ENCODE results near the gene CRKL.
"Not testable (repeated sequence)": the region's sequence is repeated elsewhere in the genome, so short reads cannot be mapped to it uniquely, and the experiment has no call there.

Gene CRKL

DNA sequence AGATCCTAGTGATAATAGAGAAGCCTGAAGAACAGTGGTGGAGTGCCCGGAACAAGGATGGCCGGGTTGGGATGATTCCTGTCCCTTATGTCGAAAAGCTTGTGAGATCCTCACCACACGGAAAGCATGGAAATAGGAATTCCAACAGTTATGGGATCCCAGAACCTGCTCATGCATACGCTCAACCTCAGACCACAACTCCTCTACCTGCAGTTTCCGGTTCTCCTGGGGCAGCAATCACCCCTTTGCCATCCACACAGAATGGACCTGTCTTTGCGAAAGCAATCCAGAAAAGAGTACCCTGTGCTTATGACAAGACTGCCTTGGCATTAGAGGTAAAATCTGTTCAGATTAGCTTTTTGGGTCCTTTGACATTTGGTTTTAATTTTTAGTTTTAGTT is 16.7 kb downstream of the CRKL start:
- DNase-seq (ENCODE audit: low read depth, low spot score), result no peak

- DNase-seq (ENCODE audit: low read depth, low spot score), result not testable (repeated sequence)
Measured at GRCh38 chr22:20935049-20935448, 17.8 kb downstream of the CRKL start.

DNA sequence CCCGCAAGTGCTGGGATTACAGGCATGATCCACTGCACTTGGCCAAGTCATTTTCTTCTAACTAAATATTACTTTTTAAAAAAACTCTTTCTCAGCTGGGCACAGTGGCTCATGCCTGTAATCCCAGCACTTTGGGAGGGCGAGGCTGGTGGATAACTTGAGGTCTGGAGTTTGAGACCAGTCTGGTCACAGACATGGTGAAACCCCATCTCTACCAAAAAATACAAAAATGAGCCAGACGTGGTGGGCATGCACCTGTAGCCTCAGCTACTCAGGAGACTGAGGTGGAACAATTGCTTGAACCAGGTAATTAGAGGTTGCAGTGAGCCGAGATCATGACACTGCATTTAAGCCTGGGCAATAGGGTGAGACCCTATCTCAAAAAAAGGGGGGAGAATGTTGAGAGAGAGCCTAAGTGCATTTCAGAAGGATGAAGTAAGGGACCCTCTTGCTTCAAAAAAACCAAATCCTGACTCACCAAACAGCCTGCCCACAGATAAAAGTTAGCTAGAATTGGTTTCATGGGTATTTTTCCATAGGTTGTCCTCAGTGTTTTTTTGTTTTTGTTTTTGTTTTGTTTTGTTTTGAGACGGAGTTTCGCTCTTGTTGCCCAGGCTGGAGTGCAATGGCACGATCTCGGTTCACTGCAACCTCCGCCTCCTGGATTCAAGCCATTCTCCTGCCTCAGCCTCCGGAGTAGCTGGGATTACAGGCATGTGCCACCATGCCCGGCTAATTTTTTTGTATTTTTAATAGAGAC is 18.8 kb downstream of the CRKL start:
- not testable (repeated sequence) for DNase-seq (ENCODE audit: low read depth, low spot score)

DNA sequence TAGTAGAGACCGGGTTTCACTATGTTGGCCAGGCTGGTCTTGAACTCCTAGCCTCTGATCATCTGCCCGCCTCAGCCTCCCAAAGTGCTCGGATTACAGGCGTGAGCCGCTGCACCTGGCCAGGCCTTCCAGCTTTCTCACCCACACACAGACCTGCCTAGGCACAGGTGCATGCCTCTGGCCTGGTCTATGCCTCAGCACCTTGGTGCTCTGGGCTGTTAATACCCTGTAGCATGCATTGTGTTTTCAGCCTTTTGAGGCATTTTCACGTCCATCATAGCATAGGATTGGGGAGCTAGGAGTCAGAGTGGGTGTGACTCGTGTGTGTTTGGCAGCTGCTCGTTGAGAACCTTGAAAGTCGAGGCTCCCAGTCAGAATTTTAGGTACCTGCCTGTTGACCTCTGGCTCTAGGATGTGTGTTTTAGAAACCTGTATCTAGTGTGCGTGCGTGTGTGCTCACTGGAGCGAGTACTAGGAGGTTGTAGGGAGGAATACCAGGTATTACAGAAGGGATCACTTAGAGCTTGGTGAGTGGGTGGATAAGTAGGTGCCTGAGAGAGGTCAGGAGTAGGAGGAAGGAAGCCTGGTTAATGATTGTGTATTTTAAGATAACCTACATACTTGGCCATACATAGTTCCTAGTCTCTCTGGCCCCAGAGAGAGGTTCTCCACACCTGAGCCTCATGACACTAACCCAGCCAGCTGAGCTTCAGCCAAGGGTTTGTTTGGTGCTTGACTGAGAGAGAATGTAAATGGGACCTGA is 20.0 kb downstream of the CRKL start:
- DNase-seq (ENCODE audit: low read depth, low spot score), result no peak

DNA sequence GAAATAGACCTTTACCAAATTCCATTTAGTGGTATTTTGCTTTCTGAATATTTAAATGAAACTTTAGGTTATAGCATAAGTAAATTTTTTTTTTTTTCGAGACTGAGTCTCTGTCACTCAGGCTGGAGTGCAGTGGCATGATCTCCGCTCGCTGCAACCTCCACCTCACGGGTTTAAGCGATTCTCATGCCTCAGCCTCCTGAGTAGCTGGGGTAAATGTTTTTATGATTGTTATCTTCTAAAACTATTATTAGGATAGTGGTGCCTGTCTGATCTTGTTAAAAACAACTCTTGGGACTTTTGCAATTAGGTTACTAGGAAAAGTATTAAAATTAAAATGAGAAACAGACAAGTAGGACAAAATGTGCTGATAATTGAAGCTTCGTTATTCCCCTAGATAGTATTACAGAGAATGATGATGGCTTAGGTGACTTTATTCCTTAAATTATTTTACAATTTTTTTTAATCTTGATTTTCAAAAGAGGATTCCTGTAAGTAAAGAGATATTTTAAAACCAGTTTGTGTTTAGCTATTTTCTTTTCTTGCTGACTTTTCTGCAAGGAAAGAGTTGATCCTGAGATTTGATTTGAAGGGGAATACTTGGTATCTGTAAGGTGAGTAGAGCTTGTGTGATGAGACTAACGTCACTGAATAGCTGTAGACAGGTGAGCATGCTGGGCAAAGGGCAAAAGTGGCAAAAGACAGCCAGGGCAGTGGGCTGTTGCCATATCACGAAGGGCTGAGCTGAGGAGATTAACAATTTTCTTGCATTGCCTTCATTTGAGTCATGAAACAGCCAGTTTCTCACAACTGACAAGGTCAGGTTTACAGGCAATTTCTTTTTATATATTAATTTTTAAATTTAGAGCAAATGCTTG is 20.8 kb downstream of the CRKL start:
- no peak for DNase-seq (ENCODE audit: low read depth, low spot score)

- DNase-seq (ENCODE audit: low read depth, low spot score), result not testable (repeated sequence)
Measured at GRCh38 chr22:20939457-20940185, 22.4 kb downstream of the CRKL start.

- no peak for DNase-seq (ENCODE audit: low read depth, low spot score)
Measured at GRCh38 chr22:20940186-20940651, 23.0 kb downstream of the CRKL start.

DNA sequence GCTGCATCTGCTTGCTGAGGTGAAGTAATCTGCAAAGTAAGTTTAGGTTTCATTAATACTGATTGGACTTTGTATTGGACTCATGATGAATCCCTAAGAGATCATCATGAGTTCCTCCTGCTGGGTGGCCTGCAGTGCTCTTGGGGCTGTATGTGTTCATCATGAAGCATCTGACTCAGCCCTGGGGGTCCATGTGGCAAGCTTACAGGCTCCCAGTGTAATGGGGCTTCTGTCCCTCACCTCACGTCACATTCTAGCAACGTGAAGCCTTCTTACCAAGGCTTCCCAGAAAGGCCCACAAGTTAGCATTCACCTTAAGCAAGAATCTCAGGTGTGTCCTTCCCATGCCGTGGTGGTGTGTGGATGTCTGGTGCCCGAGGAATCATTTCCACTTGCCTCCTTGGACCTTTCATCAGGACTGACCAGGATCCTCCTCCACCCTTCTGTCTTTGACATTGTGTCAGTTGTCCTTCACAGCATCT is 23.7 kb downstream of the CRKL start:
- no peak for DNase-seq (ENCODE audit: low read depth, low spot score)

DNA sequence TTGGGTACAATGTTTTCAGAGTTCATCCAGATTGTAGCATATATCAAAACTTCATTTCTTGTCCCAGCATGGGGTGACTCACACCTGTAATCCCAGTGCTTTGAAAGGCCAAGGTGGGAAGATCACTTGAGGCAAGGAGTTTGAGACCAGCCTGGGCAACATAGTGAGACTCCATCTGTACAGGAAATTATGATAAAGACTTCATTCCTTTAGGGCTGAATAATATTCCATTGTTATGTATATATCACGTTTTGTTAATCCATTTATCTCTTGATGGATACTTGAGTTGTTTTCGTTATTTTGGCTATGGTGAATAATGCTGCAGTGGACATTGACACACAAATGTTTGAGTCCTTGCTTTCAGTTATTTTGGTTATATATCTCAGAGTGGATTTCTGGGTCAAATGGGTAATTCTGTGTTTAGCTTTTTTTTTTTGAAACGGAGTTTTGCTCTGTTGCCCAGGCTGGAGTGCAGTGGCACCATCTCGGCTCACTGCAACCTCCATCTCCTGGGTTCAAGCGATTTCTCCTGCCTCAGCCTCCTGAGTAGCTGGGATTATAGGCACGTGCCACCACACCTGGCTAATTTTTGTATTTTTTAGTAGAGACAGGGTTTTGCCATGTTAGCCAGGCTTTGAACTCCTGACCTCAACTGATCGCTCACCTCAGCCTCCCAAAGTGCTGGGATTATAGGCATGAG is 25.1 kb downstream of the CRKL start:
- DNase-seq (ENCODE audit: low read depth, low spot score), result not testable (repeated sequence)

GRCh38 chr22:20943104-20943933 is 26.1 kb downstream of the CRKL start:
- DNase-seq (ENCODE audit: low read depth, low spot score), result no peak

GRCh38 chr22:20944042-20944441 is 26.8 kb downstream of the CRKL start:
- DNase-seq (ENCODE audit: low read depth, low spot score), result no peak

DNA sequence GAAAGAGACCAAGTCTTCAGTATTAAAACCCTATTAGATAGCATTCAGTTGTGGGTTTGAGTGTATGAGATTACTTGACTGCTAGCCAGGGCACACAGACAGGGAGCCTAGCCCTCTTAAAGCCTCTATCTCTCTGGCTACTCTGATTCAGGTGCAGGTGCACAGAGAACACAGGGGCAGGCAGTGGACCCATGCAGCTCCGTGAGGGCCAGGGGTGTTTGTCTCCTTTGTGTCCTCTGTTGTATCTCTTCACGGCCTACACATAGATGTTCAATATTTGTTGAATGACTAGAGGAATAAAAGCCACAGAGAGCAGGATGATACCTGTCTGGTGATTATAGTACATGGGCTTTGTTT is 28.3 kb downstream of the CRKL start:
- no peak for DNase-seq (ENCODE audit: low read depth, low spot score)

- no peak for DNase-seq (ENCODE audit: low read depth, low spot score)
Measured at GRCh38 chr22:20946080-20946986, 29.1 kb downstream of the CRKL start.

GRCh38 chr22:20946991-20947390 is 29.8 kb downstream of the CRKL start:
- DNase-seq (ENCODE audit: low read depth, low spot score), result no peak

DNA sequence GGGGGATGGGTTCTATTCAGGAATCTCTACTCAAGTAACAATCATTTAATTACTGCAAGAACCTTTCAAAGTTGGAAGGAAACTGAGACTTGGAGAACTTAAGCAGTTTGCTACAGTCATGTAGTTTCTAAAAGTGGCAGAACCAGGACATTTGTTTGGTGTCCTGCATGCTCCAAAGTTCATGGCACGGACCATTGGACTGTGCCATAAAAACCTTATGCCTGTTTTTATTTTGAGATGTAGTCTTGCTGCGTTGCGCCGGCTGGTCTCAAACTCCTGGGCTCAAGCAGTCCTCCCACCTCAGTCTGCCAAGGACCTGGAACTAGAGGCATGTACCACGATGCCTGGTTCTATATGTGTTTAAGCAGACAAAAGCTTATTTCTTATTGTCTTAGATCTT is 31.2 kb downstream of the CRKL start:
- no peak for DNase-seq (ENCODE audit: low read depth, low spot score)

DNA sequence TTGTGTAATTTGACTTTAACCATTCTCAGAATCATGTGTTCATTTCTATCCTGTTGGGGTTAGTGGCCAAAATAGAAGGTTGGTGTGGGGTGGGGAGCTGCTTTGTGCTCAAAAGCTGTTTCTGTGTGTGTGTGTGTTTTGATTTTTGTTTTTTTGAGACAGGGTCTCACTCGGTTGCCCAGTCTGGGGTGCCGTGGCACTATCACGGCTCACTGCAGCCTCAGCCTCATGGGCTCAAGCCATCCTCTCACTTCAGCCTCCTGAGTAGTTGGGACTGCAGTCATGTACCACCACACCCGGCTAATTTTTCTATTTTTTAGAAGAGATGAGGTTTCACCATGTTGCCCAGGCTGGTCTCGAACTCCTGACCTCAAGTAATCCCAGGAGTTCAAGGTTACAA is 31.8 kb downstream of the CRKL start:
- DNase-seq (ENCODE audit: low read depth, low spot score), result no peak

DNA sequence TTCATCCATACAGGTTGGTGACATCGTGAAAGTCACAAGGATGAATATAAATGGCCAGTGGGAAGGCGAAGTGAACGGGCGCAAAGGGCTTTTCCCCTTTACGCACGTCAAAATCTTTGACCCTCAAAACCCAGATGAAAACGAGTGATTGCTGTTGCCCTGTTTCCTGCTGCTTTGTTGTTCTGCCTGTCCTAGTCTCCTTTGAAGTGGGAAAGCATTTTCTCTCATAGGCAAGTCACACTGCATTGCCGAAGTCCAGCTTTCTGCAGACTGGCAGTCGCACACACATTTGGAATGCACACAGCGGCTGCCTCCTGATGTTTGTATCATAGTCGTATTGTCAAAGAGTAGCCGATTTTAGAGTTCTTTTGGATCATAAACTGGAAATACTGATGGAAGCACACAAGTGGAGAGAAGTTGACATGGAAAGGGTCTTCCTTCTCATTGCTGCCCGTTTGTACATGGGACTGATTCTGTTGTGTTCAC is 32.5 kb downstream of the CRKL start:
- no peak for DNase-seq (ENCODE audit: low read depth, low spot score)

DNA sequence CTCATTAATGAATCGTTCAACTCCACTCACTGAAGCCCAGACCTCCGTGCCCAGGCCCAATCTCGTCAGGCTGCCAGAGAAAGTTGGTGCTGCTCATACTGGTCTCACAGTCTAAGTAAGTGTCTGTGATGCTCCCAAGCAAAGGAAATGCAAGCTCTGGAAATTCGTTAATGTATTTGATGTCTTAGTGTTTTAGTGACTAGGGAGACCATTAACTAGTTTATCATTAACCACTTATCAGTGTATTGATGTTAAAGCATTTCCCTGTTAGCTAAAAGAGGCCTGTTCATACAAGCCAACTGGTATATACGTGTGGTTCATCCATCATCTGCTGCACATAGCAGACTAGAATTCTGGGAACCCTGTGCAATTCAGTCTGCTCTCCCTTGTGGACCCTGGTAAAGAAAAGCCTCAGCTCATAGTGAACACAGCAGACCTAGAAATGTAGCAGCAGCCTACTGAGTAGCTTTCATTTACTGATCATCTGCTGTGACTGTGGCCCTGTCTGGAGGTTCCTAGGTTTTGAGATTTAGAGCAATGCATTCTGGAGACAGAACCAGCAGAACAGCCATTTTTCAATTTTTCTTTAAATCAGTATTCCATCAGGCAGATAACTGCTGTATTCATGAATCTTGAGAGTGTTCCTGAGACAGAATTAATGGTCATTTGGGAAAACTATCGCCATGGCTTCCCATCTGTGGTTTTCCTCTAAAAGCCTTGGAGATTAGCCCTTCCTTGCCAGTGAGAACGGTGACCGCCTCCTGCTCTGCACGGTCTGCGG is 34.1 kb downstream of the CRKL start:
- no peak for DNase-seq (ENCODE audit: low read depth, low spot score)

Data from smooth muscle cell of the brain vasculature (primary cell).